ENCODE data around the gene CPOX.
A peak's percentile ranks its signal among the peaks of the same experiment; 100 is the strongest.

The CPOX gene

GRCh38 chr3:98594628-98595324, 1.4 kb upstream of the CPOX start:
- DNase-seq = no peak

- DNase-seq = no peak
These were observed 971 bp downstream of the CPOX start for GRCh38 chr3:98592345-98592935.

- DNase-seq = no peak
These were observed 3.9 kb downstream of the CPOX start for GRCh38 chr3:98589331-98590036.

GRCh38 chr3:98588065-98588464, 5.3 kb downstream of the CPOX start:
- DNase-seq = no peak

- DNase-seq = no peak
These were observed 5.8 kb downstream of the CPOX start for GRCh38 chr3:98587654-98588053.

- no peak for DNase-seq
These were observed 8.9 kb downstream of the CPOX start for GRCh38 chr3:98584547-98584946.

- DNase-seq = no peak
These were observed 9.6 kb downstream of the CPOX start for GRCh38 chr3:98583766-98584165.

- no peak for DNase-seq
These were observed 11.4 kb downstream of the CPOX start for GRCh38 chr3:98582042-98582441.

GRCh38 chr3:98581474-98581873, 11.9 kb downstream of the CPOX start:
- no peak for DNase-seq

- DNase-seq = no peak
These were observed 12.7 kb downstream of the CPOX start for GRCh38 chr3:98580401-98581386.

- DNase-seq = no peak
These were observed 16.1 kb downstream of the CPOX start for GRCh38 chr3:98577178-98577895.

- peak in 1 of 2 experiments; percentile 48 for DNase-seq
These were observed 19.3 kb downstream of the CPOX start for GRCh38 chr3:98574132-98574531.

GRCh38 chr3:98573181-98573728, 20.2 kb downstream of the CPOX start:
- no peak for DNase-seq

GRCh38 chr3:98568402-98568801, 25.0 kb downstream of the CPOX start:
- no peak for DNase-seq

- DNase-seq = peak in 1 of 2 experiments; percentile 47
These were observed 25.6 kb downstream of the CPOX start for GRCh38 chr3:98567666-98568270.

- DNase-seq = no peak
These were observed 27.6 kb downstream of the CPOX start for GRCh38 chr3:98565843-98566242.

- no peak for DNase-seq
These were observed 28.2 kb downstream of the CPOX start for GRCh38 chr3:98565237-98565643.

- DNase-seq = no peak
These were observed 29.0 kb downstream of the CPOX start for GRCh38 chr3:98564282-98565005.

- DNase-seq = no peak
These were observed 29.6 kb downstream of the CPOX start for GRCh38 chr3:98563661-98564281.

Data from activated T-cell treated with anti-CD3 and anti-CD28 coated beads, Interleukin-2, amount 50 U/mL, for 48 hours (primary cell).